Jurkat, Clone E6-1 (cell line): ENCODE data around the gene CASP2.
"Not testable (repeated sequence)": the region's sequence is repeated elsewhere in the genome, so short reads cannot be mapped to it uniquely, and the experiment has no call there.

Source experiments
- DNase-seq: peaks from one replicate; pipeline ENCODE4 v3.0.0-alpha.2; 2011; ENCODE audit warnings: low read depth, low spot score
- H3K4me3 ChIP-seq: 2 replicates; pipeline ENCODE4 v1.5.1; 2011; ENCODE audit warnings: mild to moderate bottlenecking, low read length, control low read depth, moderate library complexity

The CASP2 gene

GRCh38 chr7:143263266-143264195, 24.6 kb upstream of the CASP2 start, which contains the start of gene GSTK1:
GSTK1 (plus strand) TSS chr7:143263441; CDS start chr7:143263514, 73 bp downstream.
- H3K4me3 ChIP-seq: peak within 1 kb of the TSS; percentile 87
- DNase-seq: peak; percentile 52

GRCh38 chr7:143264196-143264568, 24.0 kb upstream of the CASP2 start:
- peak overlapping the region; percentile 87 for H3K4me3 ChIP-seq
- DNase-seq: not testable (repeated sequence)

- no peak overlapping the region for H3K4me3 ChIP-seq
- DNase-seq: no peak
Observed at GRCh38 chr7:143265017-143265693, 23.0 kb upstream of the CASP2 start.

GRCh38 chr7:143269251-143269650, 18.9 kb upstream of the CASP2 start:
- no peak for DNase-seq
- H3K4me3 ChIP-seq: no peak overlapping the region

GRCh38 chr7:143271240-143271639, 16.9 kb upstream of the CASP2 start:
- no peak for DNase-seq
- H3K4me3 ChIP-seq: no peak overlapping the region

DNA sequence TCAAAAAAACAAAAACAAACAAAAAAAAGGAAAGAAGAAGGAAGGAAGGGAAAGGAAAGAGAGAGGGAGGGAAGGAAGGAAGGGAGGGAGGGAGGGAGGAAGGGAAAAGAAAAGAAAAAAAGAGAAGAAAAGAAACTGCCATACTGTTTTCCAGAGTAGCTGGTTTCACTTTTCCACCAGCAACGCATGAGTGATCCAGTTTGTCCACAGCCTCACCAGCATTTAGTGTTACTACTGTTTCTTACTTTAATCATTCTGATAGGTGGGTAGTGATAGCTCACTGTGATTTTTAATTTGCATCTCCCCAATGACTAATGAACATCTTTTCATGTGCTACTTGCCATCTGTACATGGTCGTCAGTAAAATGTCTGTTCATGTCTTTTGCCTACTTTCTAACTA, 15.3 kb upstream of the CASP2 start:
- H3K4me3 ChIP-seq: no peak overlapping the region
- no peak for DNase-seq

DNA sequence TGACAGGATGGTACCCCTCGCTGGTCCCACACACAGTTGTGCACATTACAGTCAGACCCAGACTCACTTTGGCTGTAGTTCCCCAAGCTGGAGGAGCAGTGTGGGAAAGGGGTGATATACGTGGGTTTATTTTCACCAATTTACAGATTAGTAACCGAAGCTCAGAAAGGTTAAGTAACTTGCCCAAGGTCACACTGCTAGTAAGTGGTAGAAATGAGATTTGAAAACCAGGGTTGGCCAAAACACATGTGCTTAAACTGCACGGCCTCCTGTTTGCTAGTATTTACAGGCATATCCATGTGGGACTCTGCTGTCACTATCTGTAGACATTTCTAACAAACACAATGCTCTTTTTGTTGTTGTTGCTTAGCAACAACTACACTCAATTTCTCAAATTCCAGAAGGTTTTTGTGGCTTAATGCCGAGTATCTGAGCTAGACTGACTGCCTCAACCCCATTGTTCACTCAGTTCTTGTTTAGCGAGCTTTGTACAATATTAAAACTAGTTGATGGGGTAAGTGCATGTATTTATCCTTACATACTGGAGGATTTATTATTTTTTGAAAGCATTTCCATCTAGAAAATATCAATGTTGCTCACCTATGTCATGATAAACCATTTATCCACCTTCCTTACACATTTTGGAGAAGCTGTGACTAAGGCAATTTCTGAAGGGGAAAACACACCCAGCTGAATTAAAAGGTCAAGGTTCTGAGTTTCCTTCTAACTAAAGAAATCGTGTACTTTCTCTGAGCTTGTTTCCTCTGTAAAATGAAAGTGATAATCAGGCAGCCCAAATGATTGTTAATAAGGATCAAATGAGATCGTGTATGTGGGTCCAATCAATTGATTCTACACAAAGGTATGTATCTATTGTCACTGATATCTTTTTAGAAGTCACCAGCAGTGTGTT, 8.7 kb upstream of the CASP2 start:
- no peak for DNase-seq
- H3K4me3 ChIP-seq: no peak overlapping the region

GRCh38 chr7:143280160-143280559, 8.0 kb upstream of the CASP2 start:
- H3K4me3 ChIP-seq: no peak overlapping the region
- no peak for DNase-seq

- no peak for DNase-seq
- H3K4me3 ChIP-seq: no peak overlapping the region
Observed at GRCh38 chr7:143280566-143280965, 7.6 kb upstream of the CASP2 start.

DNA sequence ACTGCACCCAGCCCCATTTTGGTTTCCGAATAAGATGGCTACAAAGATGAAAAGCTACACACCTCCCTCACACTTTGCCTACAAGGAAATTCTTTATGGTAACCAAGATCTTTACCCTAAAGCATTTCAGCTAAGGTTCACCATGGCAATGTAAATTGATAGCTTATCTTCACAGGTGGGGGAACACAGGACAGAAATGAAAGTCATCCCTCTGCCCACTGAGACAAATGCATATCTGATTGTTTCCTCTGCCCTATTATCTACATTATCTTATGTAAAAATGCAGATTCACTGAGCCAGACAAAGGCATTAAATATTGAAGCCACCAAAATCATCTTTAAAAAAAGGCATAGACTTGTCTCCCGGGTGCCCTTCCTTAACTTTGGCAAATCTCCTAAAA, 6.6 kb upstream of the CASP2 start:
- DNase-seq: no peak

GRCh38 chr7:143282124-143282523, 6.0 kb upstream of the CASP2 start:
- no peak for DNase-seq
- no peak overlapping the region for H3K4me3 ChIP-seq

More for the DNA sequence above, 6.6 kb upstream of the CASP2 start:
- H3K4me3 ChIP-seq: no peak overlapping the region

DNA sequence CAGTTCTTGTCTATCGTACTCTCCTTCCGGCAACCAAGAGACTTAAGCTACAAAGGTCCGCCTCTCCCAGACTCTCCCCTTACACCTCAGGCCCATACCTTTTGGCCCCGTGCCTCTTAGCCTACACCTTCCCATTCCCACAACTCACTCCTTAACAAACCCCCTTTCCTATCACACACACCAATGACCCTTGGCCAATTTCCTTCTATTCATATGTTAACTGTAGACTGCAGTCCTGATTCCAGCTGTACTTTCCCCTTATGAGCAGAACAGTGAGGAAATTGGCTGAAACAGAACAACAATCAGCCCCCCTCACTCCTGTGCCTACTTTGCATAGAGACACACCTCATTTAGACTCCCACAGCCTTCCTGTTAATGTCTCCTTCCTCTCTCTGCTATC, 4.8 kb upstream of the CASP2 start:
- no peak for DNase-seq
- peak overlapping the region; percentile 9; the same call in 1 of the 2 replicates for H3K4me3 ChIP-seq

DNA sequence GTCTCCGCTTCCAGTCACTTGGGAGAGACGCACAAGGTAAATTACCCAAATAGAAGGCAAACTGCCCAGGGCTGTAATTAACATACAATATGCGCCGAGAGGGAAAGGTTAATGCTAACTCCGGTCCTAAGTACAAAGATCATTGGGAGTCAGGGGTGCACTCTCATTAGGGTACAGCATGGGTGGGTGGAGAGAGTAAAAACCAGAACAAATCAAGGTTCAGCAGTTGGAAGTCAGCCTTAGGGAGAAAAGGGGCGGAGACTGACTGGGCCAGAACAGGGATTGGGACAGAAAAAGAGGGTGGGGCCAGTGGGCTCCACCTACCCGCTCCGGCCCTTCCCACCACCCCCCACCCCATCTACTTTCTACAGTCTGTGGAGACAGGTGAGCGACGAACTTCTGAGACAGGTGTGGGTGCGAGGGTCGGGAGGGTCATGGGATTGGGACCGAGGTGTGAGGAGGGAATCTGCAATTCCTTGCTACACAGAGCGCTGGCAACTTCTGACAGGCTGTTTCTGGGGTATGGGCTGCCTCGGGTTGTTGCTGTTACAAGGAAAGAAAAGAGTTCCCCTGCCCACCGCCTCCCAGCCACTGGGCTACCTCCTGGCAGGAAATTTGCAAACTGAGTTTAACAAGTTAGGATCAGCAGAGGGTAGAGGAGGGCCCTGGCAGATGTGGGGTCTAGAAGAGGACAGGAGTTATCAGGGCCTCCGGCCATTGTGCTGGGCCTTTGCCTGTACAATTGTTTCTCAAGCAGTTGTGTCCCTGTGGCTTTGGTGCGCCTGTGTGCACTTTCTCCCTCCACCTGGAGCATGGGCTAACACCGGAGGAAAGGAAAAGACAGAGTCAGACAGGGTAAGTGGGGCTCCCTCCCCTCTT, 3.3 kb upstream of the CASP2 start, which contains the start of gene TMEM139:
Gene TMEM139 (plus strand): TSS at position 368 of the 879 bp plus-strand sequence. CDS start 1,000 bp downstream, outside the sequence.
- peak within 1 kb of the TSS; percentile 9 for H3K4me3 ChIP-seq
- no peak for DNase-seq

- no peak for DNase-seq
- no peak overlapping the region for H3K4me3 ChIP-seq
Observed at GRCh38 chr7:143285470-143285778, 2.7 kb upstream of the CASP2 start.

- H3K4me3 ChIP-seq: no peak overlapping the region
- DNase-seq: no peak
Observed at GRCh38 chr7:143285806-143286521, 2.2 kb upstream of the CASP2 start.

DNA sequence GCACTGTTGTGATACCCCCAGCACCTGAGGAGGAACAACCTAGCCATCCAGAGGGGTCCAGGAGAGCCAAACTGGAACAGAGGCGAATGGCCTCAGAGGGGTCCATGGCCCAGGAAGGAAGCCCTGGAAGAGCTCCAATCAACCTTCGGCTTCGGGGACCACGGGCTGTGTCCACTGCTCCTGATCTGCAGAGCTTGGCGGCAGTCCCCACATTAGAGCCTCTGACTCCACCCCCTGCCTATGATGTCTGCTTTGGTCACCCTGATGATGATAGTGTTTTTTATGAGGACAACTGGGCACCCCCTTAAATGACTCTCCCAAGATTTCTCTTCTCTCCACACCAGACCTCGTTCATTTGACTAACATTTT, 1.6 kb upstream of the CASP2 start:
- no peak overlapping the region for H3K4me3 ChIP-seq
- no peak for DNase-seq

GRCh38 chr7:143287339-143287934, 714 bp upstream of the CASP2 start:
- no peak overlapping the region; the same call in 1 of the 2 replicates for H3K4me3 ChIP-seq
- no peak for DNase-seq
